H1 (cell line): ENCODE data around the gene LMTK2. TPM values are rescaled to one million over a fixed set of nuclear protein-coding genes. Genes with fewer than 3 reads are reported as not detected.

Experiments
- CHD7 ChIP-seq: fragments of 300-600 bp; sonication (generic); IDR thresholded peaks from 2 replicates; pipeline ENCODE4 v1.7.1; 2012; ENCODE audit warnings: low read length, moderate library complexity, mild to moderate bottlenecking, inconsistent platforms; ENCODE audit not compliant: insufficient replicate concordance
- CTBP2 ChIP-seq: IDR thresholded peaks from 2 replicates; pipeline ENCODE4 v1.7.0; 2011; ENCODE audit warnings: borderline replicate concordance, mild to moderate bottlenecking, moderate library complexity, mixed read lengths, low read length; ENCODE audit not compliant: insufficient read depth, insufficient read length
- HDAC2 ChIP-seq, 2 experiments: fragments of 300-600 bp in 1 of 2; sonication (generic) in 1 of 2; IDR thresholded peaks; 2 replicates each; pipeline ENCODE4 v1.6.1; 2011 to 2012; ENCODE audit warnings: low read depth in 2 of 2, low read length in 2 of 2, mild to moderate bottlenecking in 2 of 2, moderate library complexity in 2 of 2, borderline replicate concordance in 1 of 2, inconsistent platforms in 1 of 2
- JUN ChIP-seq: IDR thresholded peaks from 2 replicates; pipeline ENCODE4 v1.6.1; 2011; ENCODE audit warnings: low read depth, mild to moderate bottlenecking, improper control_type of control experiment, low read length
- polyA plus RNA-seq, 7 experiments: library from polyadenylated mRNA; depleted of rRNA in 3 of 7; stranded (reverse) in 5 of 7; unstranded in 2 of 7; fragments of >200 nt in 5 of 7; fragments of 200-250 nt in 2 of 7; gene quantifications; 1 replicate in 5 of 7; 2 replicates in 1 of 7; 4 replicates in 1 of 7; pipeline versions ENCODE4 v1.2.1 to v1.2.3, GENCODE V29; 2011 to 2013; ENCODE audit warnings: missing spikeins in 2 of 7, mixed read lengths in 2 of 7
- total RNA-seq: library from RNA; stranded (reverse); fragmentation: NEBNext Ultra II Directional; extraction: Animal tissue kit (Norgen Biotek cat#: 25700); gene quantifications from 2 replicates; pipeline ENCODE4 v1.2.1, GENCODE V29; 2021

Gene LMTK2
- total and polyA plus RNA-seq, 2 of the 8 experiments (the other 6 are each of a cell fraction or from before 2014, with no cell fraction given): 9.7 to 30.7 TPM

GRCh38 chr7:98186452-98187137, 79.9 kb downstream of the LMTK2 start (continued):
- TF ChIP-seq CHD7 (no peak), HDAC2 (IDR thresholded peaks at IDR 0.05; ENCODE audit: borderline replicate concordance in 1 of 2, low read depth in 2 of 2, low read length in 2 of 2) (no peak), CTBP2 (no peak), JUN (no peak)
- TF ChIP-seq, all 59 proteins: peak for 0
